Measurements from ENCODE around the gene ELN.

ELN gene

DNA sequence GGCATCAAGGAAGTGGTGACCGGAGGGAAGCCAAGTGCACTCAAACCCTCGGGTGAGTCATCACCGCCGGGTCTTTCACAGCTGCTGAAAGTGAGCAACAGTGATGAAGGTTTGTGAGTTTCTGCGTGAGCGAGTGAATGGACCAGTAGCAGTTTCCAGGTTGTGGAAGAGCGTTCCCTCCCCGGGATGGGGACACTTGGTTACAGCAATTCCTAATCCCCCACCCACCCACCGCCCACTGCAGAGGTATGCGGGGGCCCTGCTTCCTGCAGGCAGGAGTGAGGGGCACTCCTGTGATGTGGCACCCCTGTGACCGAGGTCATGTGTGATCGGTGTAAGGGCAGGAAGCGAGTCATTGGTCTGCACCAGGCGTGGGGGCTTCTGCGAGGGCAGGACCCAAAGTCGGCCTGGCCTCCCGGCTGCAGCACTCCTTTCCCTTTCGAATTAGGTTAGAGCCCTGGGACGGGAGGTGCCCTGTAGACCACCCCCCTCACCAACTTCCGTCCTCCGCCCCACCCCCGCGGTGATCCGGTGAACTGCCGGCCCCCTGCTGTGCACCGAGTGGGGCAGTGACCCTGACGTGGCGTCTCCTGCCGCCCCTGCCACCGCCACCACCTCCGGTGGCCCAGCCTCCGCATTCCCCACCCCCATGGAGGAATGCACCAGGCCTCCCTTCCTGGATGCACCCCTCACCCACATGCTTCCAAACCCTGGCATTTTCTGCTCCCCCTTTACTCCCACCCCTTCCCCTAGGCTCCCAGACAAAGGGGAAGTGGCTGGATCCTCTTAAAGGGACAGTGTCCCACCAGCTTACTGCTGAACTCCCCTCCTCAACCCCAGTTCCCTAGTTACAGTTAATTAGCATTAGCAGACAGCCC is 66.5 kb downstream of the ELN start (continued):
- TF ChIP-seq, protein P1, sequence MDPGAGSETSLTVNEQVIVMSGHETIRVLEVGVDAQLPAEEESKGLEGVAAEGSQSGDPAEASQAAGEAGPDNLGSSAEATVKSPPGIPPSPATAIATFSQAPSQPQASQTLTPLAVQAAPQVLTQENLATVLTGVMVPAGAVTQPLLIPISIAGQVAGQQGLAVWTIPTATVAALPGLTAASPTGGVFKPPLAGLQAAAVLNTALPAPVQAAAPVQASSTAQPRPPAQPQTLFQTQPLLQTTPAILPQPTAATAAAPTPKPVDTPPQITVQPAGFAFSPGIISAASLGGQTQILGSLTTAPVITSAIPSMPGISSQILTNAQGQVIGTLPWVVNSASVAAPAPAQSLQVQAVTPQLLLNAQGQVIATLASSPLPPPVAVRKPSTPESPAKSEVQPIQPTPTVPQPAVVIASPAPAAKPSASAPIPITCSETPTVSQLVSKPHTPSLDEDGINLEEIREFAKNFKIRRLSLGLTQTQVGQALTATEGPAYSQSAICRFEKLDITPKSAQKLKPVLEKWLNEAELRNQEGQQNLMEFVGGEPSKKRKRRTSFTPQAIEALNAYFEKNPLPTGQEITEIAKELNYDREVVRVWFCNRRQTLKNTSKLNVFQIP (CRISPR knock-in tag; IDR thresholded peaks at IDR 0.05; ENCODE audit: borderline replicate concordance, low read depth), result no peak
- TF ChIP-seq ZC3H10 (CRISPR knock-in tag; IDR thresholded peaks at IDR 0.05) (no peak), ZNF70 (CRISPR knock-in tag; IDR thresholded peaks at IDR 0.05) (no peak), RARB (CRISPR knock-in tag; IDR thresholded peaks at IDR 0.05) (no peak), TOX (CRISPR knock-in tag; IDR thresholded peaks at IDR 0.05; ENCODE audit: borderline replicate concordance) (no peak), TCF4 (CRISPR knock-in tag; IDR thresholded peaks at IDR 0.05; ENCODE audit: borderline replicate concordance) (no peak), CSDC2 (CRISPR knock-in tag; IDR thresholded peaks at IDR 0.05) (no peak), GLIS3 (CRISPR knock-in tag; IDR thresholded peaks at IDR 0.05) (no peak), OSR1 (CRISPR knock-in tag; IDR thresholded peaks at IDR 0.05) (no peak; the same call in 1 of the 2 replicates), ZFP3 (CRISPR knock-in tag; IDR thresholded peaks at IDR 0.05) (0 out of 2 replicates have a peak, but pooled peaks have one; percentile 42), ZNF565 (CRISPR knock-in tag; conservative IDR thresholded peaks at IDR 0.05; ENCODE audit: low read depth) (no peak), ISL1 (CRISPR knock-in tag; IDR thresholded peaks at IDR 0.05) (peak; percentile 35)
- TF ChIP-seq, protein P2, sequence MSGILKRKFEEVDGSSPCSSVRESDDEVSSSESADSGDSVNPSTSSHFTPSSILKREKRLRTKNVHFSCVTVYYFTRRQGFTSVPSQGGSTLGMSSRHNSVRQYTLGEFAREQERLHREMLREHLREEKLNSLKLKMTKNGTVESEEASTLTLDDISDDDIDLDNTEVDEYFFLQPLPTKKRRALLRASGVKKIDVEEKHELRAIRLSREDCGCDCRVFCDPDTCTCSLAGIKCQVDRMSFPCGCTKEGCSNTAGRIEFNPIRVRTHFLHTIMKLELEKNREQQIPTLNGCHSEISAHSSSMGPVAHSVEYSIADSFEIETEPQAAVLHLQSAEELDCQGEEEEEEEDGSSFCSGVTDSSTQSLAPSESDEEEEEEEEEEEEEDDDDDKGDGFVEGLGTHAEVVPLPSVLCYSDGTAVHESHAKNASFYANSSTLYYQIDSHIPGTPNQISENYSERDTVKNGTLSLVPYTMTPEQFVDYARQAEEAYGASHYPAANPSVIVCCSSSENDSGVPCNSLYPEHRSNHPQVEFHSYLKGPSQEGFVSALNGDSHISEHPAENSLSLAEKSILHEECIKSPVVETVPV (CRISPR knock-in tag; IDR thresholded peaks at IDR 0.05), result no peak
- TF ChIP-seq, protein P3, sequence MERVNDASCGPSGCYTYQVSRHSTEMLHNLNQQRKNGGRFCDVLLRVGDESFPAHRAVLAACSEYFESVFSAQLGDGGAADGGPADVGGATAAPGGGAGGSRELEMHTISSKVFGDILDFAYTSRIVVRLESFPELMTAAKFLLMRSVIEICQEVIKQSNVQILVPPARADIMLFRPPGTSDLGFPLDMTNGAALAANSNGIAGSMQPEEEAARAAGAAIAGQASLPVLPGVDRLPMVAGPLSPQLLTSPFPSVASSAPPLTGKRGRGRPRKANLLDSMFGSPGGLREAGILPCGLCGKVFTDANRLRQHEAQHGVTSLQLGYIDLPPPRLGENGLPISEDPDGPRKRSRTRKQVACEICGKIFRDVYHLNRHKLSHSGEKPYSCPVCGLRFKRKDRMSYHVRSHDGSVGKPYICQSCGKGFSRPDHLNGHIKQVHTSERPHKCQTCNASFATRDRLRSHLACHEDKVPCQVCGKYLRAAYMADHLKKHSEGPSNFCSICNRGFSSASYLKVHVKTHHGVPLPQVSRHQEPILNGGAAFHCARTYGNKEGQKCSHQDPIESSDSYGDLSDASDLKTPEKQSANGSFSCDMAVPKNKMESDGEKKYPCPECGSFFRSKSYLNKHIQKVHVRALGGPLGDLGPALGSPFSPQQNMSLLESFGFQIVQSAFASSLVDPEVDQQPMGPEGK (CRISPR knock-in tag; IDR thresholded peaks at IDR 0.05; ENCODE audit: borderline replicate concordance), result no peak

DNA sequence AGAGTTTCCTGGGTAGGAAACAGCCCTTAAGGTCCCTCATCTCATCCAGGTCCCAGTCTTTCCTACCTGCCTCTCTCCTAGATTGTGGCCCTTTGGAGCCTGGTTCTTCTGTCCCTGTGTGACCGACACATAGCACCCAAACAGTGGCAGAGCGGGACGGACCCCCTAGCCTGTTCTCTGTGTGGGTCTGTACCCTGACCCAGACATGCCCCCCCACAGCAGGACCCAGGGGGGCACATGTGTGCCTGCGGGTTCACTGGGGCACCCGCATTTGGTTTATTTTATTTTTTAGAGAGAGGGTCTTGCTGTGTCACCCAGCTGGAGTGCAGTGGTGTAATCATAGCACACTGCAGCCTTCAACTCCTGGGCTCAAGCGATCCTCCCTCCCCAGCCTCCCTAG is 67.2 kb downstream of the ELN start:
- ATAC-seq, result no peak
- TF ChIP-seq, protein P4, sequence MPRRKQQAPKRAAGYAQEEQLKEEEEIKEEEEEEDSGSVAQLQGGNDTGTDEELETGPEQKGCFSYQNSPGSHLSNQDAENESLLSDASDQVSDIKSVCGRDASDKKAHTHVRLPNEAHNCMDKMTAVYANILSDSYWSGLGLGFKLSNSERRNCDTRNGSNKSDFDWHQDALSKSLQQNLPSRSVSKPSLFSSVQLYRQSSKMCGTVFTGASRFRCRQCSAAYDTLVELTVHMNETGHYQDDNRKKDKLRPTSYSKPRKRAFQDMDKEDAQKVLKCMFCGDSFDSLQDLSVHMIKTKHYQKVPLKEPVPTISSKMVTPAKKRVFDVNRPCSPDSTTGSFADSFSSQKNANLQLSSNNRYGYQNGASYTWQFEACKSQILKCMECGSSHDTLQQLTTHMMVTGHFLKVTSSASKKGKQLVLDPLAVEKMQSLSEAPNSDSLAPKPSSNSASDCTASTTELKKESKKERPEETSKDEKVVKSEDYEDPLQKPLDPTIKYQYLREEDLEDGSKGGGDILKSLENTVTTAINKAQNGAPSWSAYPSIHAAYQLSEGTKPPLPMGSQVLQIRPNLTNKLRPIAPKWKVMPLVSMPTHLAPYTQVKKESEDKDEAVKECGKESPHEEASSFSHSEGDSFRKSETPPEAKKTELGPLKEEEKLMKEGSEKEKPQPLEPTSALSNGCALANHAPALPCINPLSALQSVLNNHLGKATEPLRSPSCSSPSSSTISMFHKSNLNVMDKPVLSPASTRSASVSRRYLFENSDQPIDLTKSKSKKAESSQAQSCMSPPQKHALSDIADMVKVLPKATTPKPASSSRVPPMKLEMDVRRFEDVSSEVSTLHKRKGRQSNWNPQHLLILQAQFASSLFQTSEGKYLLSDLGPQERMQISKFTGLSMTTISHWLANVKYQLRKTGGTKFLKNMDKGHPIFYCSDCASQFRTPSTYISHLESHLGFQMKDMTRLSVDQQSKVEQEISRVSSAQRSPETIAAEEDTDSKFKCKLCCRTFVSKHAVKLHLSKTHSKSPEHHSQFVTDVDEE (CRISPR knock-in tag; IDR thresholded peaks at IDR 0.05), result no peak
- no peak for TF ChIP-seq ESRRG (CRISPR knock-in tag; IDR thresholded peaks at IDR 0.05)
- TF ChIP-seq SNAI2 (CRISPR knock-in tag; IDR thresholded peaks at IDR 0.05), result no peak
- TF ChIP-seq TOX (CRISPR knock-in tag; IDR thresholded peaks at IDR 0.05; ENCODE audit: borderline replicate concordance), result no peak
- no peak for TF ChIP-seq ZC3H10 (CRISPR knock-in tag; IDR thresholded peaks at IDR 0.05)
- TF ChIP-seq PPARA (CRISPR knock-in tag; IDR thresholded peaks at IDR 0.05; ENCODE audit: borderline replicate concordance), result no peak
- no peak for TF ChIP-seq ZFP3 (CRISPR knock-in tag; IDR thresholded peaks at IDR 0.05)
- no peak for TF ChIP-seq GLIS3 (CRISPR knock-in tag; IDR thresholded peaks at IDR 0.05)
- TF ChIP-seq, protein P3 (CRISPR knock-in tag; IDR thresholded peaks at IDR 0.05; ENCODE audit: borderline replicate concordance), result no peak
- TF ChIP-seq, protein P2 (CRISPR knock-in tag; IDR thresholded peaks at IDR 0.05), result no peak
- no peak for TF ChIP-seq ZNF8 (CRISPR knock-in tag; IDR thresholded peaks at IDR 0.05)
- no peak for TF ChIP-seq RARB (CRISPR knock-in tag; IDR thresholded peaks at IDR 0.05)
- no peak for TF ChIP-seq ARNTL (CRISPR knock-in tag; IDR thresholded peaks at IDR 0.05; ENCODE audit: borderline replicate concordance, low read depth)
- no peak for TF ChIP-seq BACH2 (CRISPR knock-in tag; IDR thresholded peaks at IDR 0.05; ENCODE audit: borderline replicate concordance)
